GM12878 (cell line): Measurements from ENCODE around the gene MYBBP1A.

Experiments
- BHLHE40 ChIP-seq, 2 experiments: fragments of 450-650 bp in 1 of 2; IDR thresholded peaks; 2 replicates each; pipeline ENCODE4 v1.6.1; 2011 to 2017; ENCODE audit warnings: low read depth in 2 of 2, borderline replicate concordance in 1 of 2, improper control_type of control experiment in 1 of 2, low read length in 1 of 2, mild to moderate bottlenecking in 1 of 2
- CHD1 ChIP-seq: IDR thresholded peaks from 2 replicates; pipeline ENCODE4 v1.6.1; 2012; ENCODE audit warnings: low read depth, low read length, improper control_type of control experiment
- POLR2A ChIP-seq: IDR thresholded peaks from 2 replicates; pipeline ENCODE4 v1.6.1; 2011; ENCODE audit warnings: low read depth, mild to moderate bottlenecking, low read length
- RFX5 ChIP-seq: IDR thresholded peaks from 2 replicates; pipeline ENCODE4 v1.6.1; 2011; ENCODE audit warnings: low read depth, low read length, improper control_type of control experiment
- TAF1 ChIP-seq: IDR thresholded peaks from 2 replicates; pipeline ENCODE4 v1.6.1; 2011; ENCODE audit warnings: mild to moderate bottlenecking, low read depth, low read length, borderline replicate concordance
- TCF7 ChIP-seq: IDR thresholded peaks from 2 replicates; pipeline ENCODE4 v1.6.1; 2014; ENCODE audit warnings: antibody characterized with exemption, borderline replicate concordance
- TF ChIP-seq, protein P1 (sequence below), 3 experiments: IDR thresholded peaks in 2 of 3; conservative IDR thresholded peaks in 1 of 3; 2 replicates each; pipeline ENCODE4 v1.5.1; 2011; ENCODE audit warnings: low read depth in 3 of 3, low read length in 3 of 3, mild to moderate bottlenecking in 3 of 3, control low read depth in 2 of 3, moderate library complexity in 2 of 3, inconsistent platforms in 1 of 3, mixed read lengths in 1 of 3; ENCODE audit not compliant: control insufficient read depth in 2 of 3, insufficient read depth in 1 of 3; ENCODE audit errors: extremely low read depth in 1 of 3

DNA sequence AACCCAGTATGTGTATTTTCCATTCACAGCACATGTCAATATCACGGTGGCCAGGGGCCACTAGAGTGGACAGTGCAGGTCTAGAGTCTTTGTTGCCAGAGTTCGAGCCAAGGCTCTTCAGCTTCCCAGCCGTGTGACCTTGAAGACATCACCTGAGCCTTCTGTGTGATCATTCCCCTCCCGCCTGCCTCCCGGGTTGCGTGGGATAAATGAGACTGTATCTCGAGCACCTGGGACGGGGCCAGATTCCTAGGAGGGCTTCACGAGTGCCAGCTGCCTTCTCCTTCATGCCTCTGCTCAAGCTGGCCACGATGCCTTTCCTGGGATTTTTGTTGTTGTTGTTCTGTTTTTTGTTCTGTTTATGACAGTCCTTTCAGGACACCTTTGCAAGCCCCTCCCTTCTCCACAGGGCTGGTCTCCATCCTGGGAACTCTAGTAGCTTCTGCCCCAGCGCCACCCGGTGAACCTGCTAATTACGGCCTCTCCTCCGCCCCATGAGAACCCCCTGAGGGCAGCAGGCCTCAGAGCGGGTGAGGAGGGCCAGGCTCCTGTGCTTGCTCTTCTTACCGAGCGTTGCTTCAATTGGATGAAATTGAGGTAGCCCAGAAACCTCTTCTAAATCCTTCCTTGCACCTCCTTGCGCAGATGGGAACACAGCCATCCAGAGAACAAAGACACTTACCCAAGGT, 52.6 kb downstream of the MYBBP1A start:
- TF ChIP-seq TAF1: no peak
- no peak for TF ChIP-seq BHLHE40 (IDR thresholded peaks at IDR 0.05; ENCODE audit: borderline replicate concordance in 1 of 2, low read depth in 2 of 2, low read length in 1 of 2)
- TF ChIP-seq POLR2A: no peak
- no peak for TF ChIP-seq TCF7
- TF ChIP-seq, protein P1, sequence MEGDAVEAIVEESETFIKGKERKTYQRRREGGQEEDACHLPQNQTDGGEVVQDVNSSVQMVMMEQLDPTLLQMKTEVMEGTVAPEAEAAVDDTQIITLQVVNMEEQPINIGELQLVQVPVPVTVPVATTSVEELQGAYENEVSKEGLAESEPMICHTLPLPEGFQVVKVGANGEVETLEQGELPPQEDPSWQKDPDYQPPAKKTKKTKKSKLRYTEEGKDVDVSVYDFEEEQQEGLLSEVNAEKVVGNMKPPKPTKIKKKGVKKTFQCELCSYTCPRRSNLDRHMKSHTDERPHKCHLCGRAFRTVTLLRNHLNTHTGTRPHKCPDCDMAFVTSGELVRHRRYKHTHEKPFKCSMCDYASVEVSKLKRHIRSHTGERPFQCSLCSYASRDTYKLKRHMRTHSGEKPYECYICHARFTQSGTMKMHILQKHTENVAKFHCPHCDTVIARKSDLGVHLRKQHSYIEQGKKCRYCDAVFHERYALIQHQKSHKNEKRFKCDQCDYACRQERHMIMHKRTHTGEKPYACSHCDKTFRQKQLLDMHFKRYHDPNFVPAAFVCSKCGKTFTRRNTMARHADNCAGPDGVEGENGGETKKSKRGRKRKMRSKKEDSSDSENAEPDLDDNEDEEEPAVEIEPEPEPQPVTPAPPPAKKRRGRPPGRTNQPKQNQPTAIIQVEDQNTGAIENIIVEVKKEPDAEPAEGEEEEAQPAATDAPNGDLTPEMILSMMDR (IDR thresholded peaks at IDR 0.05 in 2 of 3, conservative IDR thresholded peaks at IDR 0.05 in 1 of 3; ENCODE audit: control insufficient read depth in 2 of 3, extremely low read depth in 1 of 3, insufficient read depth in 1 of 3, low read depth in 3 of 3, low read length in 3 of 3): no peak
- TF ChIP-seq CHD1: no peak
- TF ChIP-seq RFX5: no peak
